Endothelial cell of umbilical vein (primary cell): ENCODE data around the gene SP100. TPM values are rescaled to one million over a fixed set of nuclear protein-coding genes. Genes with fewer than 3 reads are reported as not detected.

Source experiments
- BruUV-seq: library from RNA; stranded (reverse); fragments of 400-500 nt; replicated peaks from 2 replicates; lab custom pipeline; 2021; lab: Mats Ljungman, UMichigan
- CTCF ChIA-PET: fragments of 300-600, 350-600 bp; sonication (Branson Sonifier 250); formaldehyde crosslinking; loops from one replicate; lab custom pipeline; 2021; ENCODE audit warnings: antibody characterized with exemption, inconsistent platforms; lab: Charles Lee
- POLR2A ChIA-PET: fragments of 300-600, 350-600 bp; sonication (Branson Sonifier 250); formaldehyde crosslinking; loops from one replicate; lab custom pipeline; 2021; ENCODE audit warnings: antibody characterized with exemption, inconsistent platforms; lab: Charles Lee
- DNase-seq: peaks from one replicate; pipeline ENCODE4 v3.0.0-alpha.2; 2011; ENCODE audit warnings: low read depth, low spot score
- FAIRE-seq: peaks from 2 replicates; lab custom pipeline; 2011; peaks lifted over from hg19 to GRCh38; lab: Jason Lieb, UNC
- H2AFZ ChIP-seq: 2 replicates; pipeline ENCODE4 v1.6.0; 2012; ENCODE audit warnings: low read depth, low read length, control low read depth, inconsistent platforms
- H3K27ac ChIP-seq: 2 replicates; pipeline ENCODE4 v1.5.1; 2011; ENCODE audit warnings: low read depth, mild to moderate bottlenecking, control low read depth, low read length, moderate library complexity; ENCODE audit not compliant: insufficient read depth
- H3K27me3 ChIP-seq, 2 experiments: 2 replicates each; pipeline versions ENCODE4 v1.6.0 to v1.6.1; 2011; ENCODE audit warnings: low read length in 2 of 2, mixed read lengths in 1 of 2; ENCODE audit not compliant: control insufficient read depth in 2 of 2, insufficient read depth in 2 of 2
- H3K36me3 ChIP-seq, 2 experiments: 2 replicates in 1 of 2; 3 replicates in 1 of 2; pipeline ENCODE4 v1.5.1; 2011; ENCODE audit warnings: low read length in 2 of 2, mild to moderate bottlenecking in 1 of 2, moderate library complexity in 1 of 2; ENCODE audit not compliant: control insufficient read depth in 2 of 2, insufficient read depth in 2 of 2; ENCODE audit errors: extremely low read depth in 1 of 2
- H3K4me1 ChIP-seq: 3 replicates; pipeline ENCODE4 v1.5.1; 2011; ENCODE audit warnings: mild to moderate bottlenecking, low read length; ENCODE audit not compliant: control insufficient read depth, insufficient read depth; ENCODE audit errors: extremely low read depth
- H3K4me2 ChIP-seq: 2 replicates; pipeline ENCODE4 v1.6.1; 2011; ENCODE audit warnings: low read length, control low read depth, mixed read lengths; ENCODE audit not compliant: insufficient read depth
- H3K4me3 ChIP-seq, 3 experiments: fragments of 200-600 bp in 1 of 3; sonication (generic), shearing (Covaris generic) in 1 of 3; replicated peaks in 1 of 3; 2 replicates each; pipeline ENCODE4 v1.5.1; 2011 to 2016; ENCODE audit warnings: control low read depth in 3 of 3, low read length in 3 of 3, mild to moderate bottlenecking in 2 of 3, inconsistent platforms in 1 of 3, low read depth in 1 of 3, moderate library complexity in 1 of 3; ENCODE audit not compliant: insufficient read depth in 1 of 3
- H3K79me2 ChIP-seq: 2 replicates; pipeline ENCODE4 v1.6.0; 2012; ENCODE audit warnings: low read length, inconsistent platforms; ENCODE audit not compliant: control insufficient read depth, insufficient read depth
- H3K9ac ChIP-seq: replicated peaks from 2 replicates; pipeline ENCODE3; 2011; ENCODE audit warnings: low read length, control low read depth; ENCODE audit not compliant: insufficient read depth; ENCODE audit errors: extremely low read depth
- H3K9me1 ChIP-seq: replicated peaks from 3 replicates; pipeline ENCODE4 v1.6.0; 2011; ENCODE audit warnings: mild to moderate bottlenecking, low read length; ENCODE audit not compliant: control insufficient read depth, insufficient read depth; ENCODE audit errors: extremely low read depth
- H3K9me3 ChIP-seq: replicated peaks from 2 replicates; pipeline ENCODE4 v1.5.1; 2012; ENCODE audit warnings: low read length, inconsistent platforms; ENCODE audit not compliant: control insufficient read depth, insufficient read depth
- H4K20me1 ChIP-seq: replicated peaks from 2 replicates; pipeline ENCODE3; 2011; ENCODE audit warnings: mild to moderate bottlenecking, low read length; ENCODE audit not compliant: control insufficient read depth, insufficient read depth; ENCODE audit errors: extremely low read depth
- EZH2 ChIP-seq: IDR thresholded peaks from 2 replicates; pipeline ENCODE4 v1.6.1; 2012; ENCODE audit warnings: borderline replicate concordance, low read depth, mild to moderate bottlenecking, moderate library complexity, low read length, inconsistent platforms; ENCODE audit not compliant: severe bottlenecking
- FOS ChIP-seq: IDR thresholded peaks from 2 replicates; pipeline ENCODE4 v1.6.1; 2011; ENCODE audit warnings: mild to moderate bottlenecking, low read length, moderate library complexity, borderline replicate concordance; ENCODE audit not compliant: insufficient read depth
- GATA2 ChIP-seq: IDR thresholded peaks from 2 replicates; pipeline ENCODE4 v1.7.0; 2011; ENCODE audit warnings: low read depth, mild to moderate bottlenecking, moderate library complexity, mixed read lengths, low read length; ENCODE audit not compliant: insufficient read length, insufficient read depth
- JUN ChIP-seq: IDR thresholded peaks from 2 replicates; pipeline ENCODE4 v1.6.1; 2011; ENCODE audit warnings: borderline replicate concordance, low read depth; ENCODE audit not compliant: insufficient read length, insufficient read depth
- MYC ChIP-seq: IDR thresholded peaks from one replicate; pipeline ENCODE4 v1.6.1; 2011; ENCODE audit warnings: mild to moderate bottlenecking, low read depth, low read length
- POLR2A ChIP-seq: IDR thresholded peaks from 2 replicates; pipeline ENCODE4 v1.6.1; 2012; ENCODE audit warnings: low read depth, mild to moderate bottlenecking, control low read depth, low read length
- POLR2AphosphoS5 ChIP-seq: IDR thresholded peaks from 2 replicates; pipeline ENCODE4 v1.6.1; 2012; ENCODE audit warnings: low read depth, mild to moderate bottlenecking, control low read depth, low read length, moderate library complexity; ENCODE audit not compliant: insufficient read depth
- dilution Hi-C: fragments of 300-500 bp; cut with MboI; formaldehyde crosslinking; loops from one replicate; pipeline ENCODE4 v1.15.0; 2019; ENCODE audit warnings: low sequenced_read_pairs; ENCODE audit not compliant: extremely low pct_ligation_motif_present
- intact Hi-C: fragments of 100-400 bp; cut with micrococcal nuclease; formaldehyde crosslinking; loops from one replicate; pipeline ENCODE4 v1.10.0; 2022
- polyA plus RNA-seq, 4 experiments: library from polyadenylated mRNA; depleted of rRNA in 3 of 4; stranded (reverse) in 3 of 4; unstranded in 1 of 4; fragments of >200 nt; gene quantifications; 2 replicates each; pipeline versions ENCODE4 v1.2.1 to v1.2.3, GENCODE V29; 2011 to 2012; ENCODE audit warnings: missing spikeins in 1 of 4
- total RNA-seq: library from RNA; stranded (reverse); gene quantifications from 2 replicates; pipeline ENCODE4 v1.2.3, GENCODE V29; 2021
- TF ChIP-seq, protein P1 (sequence below): IDR thresholded peaks from 2 replicates; pipeline ENCODE4 v1.6.1; 2011; ENCODE audit not compliant: insufficient read depth, insufficient read length
- TF ChIP-seq, protein P2 (sequence below), 2 donors: IDR thresholded peaks; 1 replicate in 1 of 2; 2 replicates in 1 of 2; pipeline ENCODE4 v1.5.1; 2011; ENCODE audit warnings: low read length in 2 of 2, mild to moderate bottlenecking in 2 of 2, moderate library complexity in 2 of 2, control low read depth in 1 of 2, inconsistent platforms in 1 of 2, low read depth in 1 of 2; ENCODE audit not compliant: insufficient read depth in 1 of 2; ENCODE audit errors: extremely low read depth in 1 of 2

Gene SP100
- total and polyA plus RNA-seq, 2 donors (not counting 3 experiments of a cell fraction or from before 2014, with no cell fraction given): 33.7 to 108 TPM

DNA sequence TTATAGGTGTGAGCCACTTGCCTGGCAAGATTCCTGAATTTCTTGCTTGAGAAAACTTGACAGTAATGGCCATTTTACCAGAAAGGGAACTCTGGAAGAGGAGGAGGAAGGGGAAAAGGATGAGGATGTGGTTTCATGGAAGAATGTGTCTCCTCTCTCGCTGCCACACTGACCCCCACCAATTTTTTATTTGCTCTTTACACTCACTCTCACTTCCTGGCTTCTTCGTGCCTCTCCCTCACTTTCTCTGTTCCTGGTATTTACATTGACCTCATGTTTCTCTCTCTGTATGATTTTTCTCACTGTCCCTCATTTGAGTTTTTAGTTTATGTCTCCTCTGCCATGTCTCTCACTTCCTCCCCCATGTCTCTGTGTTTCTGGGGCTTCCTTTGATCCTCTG lies 162.1 kb downstream of the SP100 start:
- TF ChIP-seq JUN: no peak
- TF ChIP-seq, protein P1, sequence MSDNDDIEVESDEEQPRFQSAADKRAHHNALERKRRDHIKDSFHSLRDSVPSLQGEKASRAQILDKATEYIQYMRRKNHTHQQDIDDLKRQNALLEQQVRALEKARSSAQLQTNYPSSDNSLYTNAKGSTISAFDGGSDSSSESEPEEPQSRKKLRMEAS: no peak
- no peak for TF ChIP-seq EZH2
- no peak for TF ChIP-seq FOS
- TF ChIP-seq GATA2: no peak
- no peak for TF ChIP-seq POLR2A
- no peak for TF ChIP-seq MYC
- TF ChIP-seq, protein P2, sequence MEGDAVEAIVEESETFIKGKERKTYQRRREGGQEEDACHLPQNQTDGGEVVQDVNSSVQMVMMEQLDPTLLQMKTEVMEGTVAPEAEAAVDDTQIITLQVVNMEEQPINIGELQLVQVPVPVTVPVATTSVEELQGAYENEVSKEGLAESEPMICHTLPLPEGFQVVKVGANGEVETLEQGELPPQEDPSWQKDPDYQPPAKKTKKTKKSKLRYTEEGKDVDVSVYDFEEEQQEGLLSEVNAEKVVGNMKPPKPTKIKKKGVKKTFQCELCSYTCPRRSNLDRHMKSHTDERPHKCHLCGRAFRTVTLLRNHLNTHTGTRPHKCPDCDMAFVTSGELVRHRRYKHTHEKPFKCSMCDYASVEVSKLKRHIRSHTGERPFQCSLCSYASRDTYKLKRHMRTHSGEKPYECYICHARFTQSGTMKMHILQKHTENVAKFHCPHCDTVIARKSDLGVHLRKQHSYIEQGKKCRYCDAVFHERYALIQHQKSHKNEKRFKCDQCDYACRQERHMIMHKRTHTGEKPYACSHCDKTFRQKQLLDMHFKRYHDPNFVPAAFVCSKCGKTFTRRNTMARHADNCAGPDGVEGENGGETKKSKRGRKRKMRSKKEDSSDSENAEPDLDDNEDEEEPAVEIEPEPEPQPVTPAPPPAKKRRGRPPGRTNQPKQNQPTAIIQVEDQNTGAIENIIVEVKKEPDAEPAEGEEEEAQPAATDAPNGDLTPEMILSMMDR (IDR thresholded peaks at IDR 0.05; ENCODE audit: extremely low read depth in 1 of 2, insufficient read depth in 1 of 2, low read depth in 1 of 2, low read length in 2 of 2): no peak
- no peak for TF ChIP-seq POLR2AphosphoS5
- Histone ChIP-seq H3K4me1 (no peaks in the 10 kb centered on the region), H4K20me1 (no peaks in the 10 kb centered on the region), H3K27ac (no peak overlapping the region), H3K27me3 (peaks cover 4 to 9% of the 10 kb centered on the region in 2 experiments), H3K79me2 (no peaks in the 10 kb centered on the region), H3K9me3 (no peaks in the 10 kb centered on the region), H3K4me2 (no peak overlapping the region), H3K9me1 (no peaks in the 10 kb centered on the region), H3K9ac (no peak overlapping the region), H3K36me3 (no peaks in the 10 kb centered on the region), H3K4me3 (no peak overlapping the region), H2AFZ (no peak overlapping the region)
- FAIRE-seq: no peak
- no peak for DNase-seq
- CTCF ChIA-PET: no interaction called here
- BruUV-seq: no TSS peak
- POLR2A ChIA-PET: no interaction called here
- dilution Hi-C loops: no loop called here
- intact Hi-C loops: no loop called here
